ENCODE data around the gene FBL.
"Not testable (repeated sequence)": the region's sequence is repeated elsewhere in the genome, so short reads cannot be mapped to it uniquely, and the experiment has no call there.

FBL gene

DNA sequence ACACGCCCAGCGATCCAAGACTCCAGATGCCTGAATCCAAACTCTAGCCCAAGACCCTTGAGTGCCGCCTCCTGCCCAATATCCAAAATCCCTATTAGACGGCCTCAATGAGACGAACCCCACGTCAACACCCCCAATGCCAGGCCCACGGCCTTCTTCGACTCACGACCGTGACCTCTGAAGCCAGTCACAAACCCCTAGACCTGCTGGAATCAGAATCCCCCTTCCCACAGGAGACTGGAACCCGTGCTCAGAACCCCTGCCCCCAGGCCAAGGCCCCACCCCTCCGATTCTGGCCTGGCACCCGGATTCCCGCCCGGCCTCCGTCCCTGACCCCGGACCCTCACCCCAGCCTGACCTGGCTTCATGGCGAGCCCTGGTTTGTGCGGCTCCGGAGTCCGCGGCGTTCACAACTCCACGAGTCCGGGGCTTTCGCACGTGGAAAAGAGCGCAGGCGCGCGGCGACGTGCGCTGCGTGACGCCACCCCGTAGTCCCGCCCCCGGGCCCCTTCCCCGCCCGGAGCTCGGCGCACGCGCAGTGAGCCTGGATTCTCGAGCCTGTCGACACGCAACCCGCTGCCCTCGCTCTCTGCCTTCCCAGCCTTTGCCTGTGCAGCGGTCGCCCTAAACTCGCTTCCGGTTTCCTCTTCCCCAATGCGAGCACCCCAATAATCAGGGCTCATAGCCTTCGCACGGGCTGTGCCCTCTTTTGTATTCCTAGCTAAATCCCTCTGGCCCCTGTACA lies at the start of gene FBL:
Gene FBL (minus strand): TSS at position 447 of the 745 bp plus-strand sequence. CDS start 79 bp downstream, at position 368.
- Mint-ChIP-seq H3K9me3 (no peaks in the 10 kb centered on the region), H3K4me1 (peaks cover 52% of the 10 kb centered on the region), H3K36me3 (ENCODE audit: low read depth) (no peaks in the 10 kb centered on the region), H3K4me3 (peak within 1 kb of the TSS; percentile 96), H3K27ac (peak within 1 kb of the TSS; percentile 95), H3K27me3 (ENCODE audit: low read depth, poor library complexity) (peaks cover 5% of the 10 kb centered on the region)
- peak; percentile 99 for DNase-seq
- no peak for TF ChIP-seq CTCF (IDR thresholded peaks at IDR 0.05)

DNA sequence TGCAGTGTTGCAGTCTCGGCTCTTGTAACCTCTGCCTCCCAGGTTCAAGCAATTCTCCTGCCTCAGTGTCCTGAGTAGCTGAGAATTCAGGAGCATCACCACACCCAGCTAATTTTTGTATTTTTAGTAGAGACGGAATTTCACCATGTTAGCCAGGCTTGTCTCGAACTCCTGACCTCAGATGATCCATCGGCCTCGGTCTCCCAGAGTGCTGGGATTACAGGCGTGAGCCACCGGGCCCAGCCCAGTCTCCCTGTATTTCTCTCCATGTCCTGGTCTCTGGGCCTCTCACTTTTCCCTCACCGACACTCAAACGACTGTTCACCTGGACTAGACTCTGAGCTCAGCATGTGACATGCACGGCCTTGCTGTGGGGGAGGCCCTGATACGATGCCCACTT lies 48.9 kb upstream of the FBL start:
- H3K36me3 Mint-ChIP-seq (ENCODE audit: low read depth); H3K9me3 Mint-ChIP-seq; H3K27ac Mint-ChIP-seq; H3K4me3 Mint-ChIP-seq; DNase-seq: not testable (repeated sequence)
- Mint-ChIP-seq H3K4me1 (peaks cover 13% of the 10 kb centered on the region), H3K27me3 (ENCODE audit: low read depth, poor library complexity) (peaks cover 17% of the 10 kb centered on the region)

DNA sequence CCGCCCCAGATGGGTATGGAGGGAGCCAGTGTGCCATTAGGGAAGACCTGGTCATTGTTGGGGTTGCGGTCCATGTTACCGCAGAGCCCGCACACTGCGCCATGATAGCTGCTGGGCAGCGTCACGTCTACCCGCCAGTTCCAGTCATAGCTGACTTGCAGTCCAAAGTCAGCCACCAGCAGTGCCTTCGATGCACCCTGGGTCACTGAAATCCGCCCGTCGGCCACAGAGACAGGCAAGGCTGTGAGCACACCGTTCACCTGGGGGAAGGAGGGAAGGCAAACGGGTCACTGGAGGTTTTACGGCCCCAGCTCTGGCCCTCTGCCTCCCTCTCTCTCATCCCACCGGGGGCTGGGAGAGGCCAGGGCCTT lies 48.0 kb upstream of the FBL start:
- not testable (repeated sequence) for H3K9me3 Mint-ChIP-seq; DNase-seq; H3K27ac Mint-ChIP-seq; H3K4me3 Mint-ChIP-seq; H3K36me3 Mint-ChIP-seq (ENCODE audit: low read depth)
- H3K4me1 Mint-ChIP-seq: peaks cover 13% of the 10 kb centered on the region
- peaks cover 17% of the 10 kb centered on the region for H3K27me3 Mint-ChIP-seq (ENCODE audit: low read depth, poor library complexity)

DNA sequence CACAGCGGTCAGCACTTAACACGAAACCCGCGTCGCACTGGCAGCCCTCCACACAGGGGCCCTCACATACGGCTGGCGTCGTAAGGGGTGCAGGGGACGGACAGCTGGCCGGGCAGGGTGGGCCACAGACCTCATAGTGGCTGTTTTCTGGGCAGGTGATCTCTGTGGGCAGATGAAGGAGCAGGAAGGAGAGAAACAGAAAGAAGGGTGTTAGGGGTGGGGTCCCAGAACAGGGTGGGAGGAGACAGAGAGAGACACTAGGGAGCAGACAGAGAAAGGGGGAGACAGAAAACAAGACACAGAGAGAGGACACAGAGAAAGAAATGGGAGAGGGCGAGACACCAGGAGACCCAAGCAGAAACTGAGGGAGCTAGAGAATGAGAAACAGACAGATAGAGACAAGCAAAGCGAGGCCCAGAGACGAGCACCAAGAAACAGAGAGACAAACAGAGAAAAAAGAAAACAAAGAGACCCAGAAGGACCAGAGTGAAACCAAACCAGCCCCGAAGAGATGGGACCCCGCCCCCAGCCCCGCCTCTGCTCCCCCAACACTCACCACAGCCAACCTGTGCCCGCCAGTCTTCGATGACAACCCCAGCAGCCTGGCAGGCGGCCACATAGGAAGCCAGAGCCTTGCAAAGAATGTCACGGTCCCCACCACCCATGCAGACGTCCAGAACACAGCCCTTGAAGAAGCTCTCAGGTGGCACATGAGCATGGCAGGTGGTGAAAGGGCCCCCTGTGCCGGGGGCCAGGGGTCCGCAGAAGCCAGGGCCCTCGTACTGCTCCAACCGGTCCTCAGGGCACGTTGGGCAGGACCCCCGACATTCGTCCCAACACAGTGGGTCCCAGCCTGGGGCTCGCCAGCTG lies 47.4 kb upstream of the FBL start:
- not testable (repeated sequence) for DNase-seq; H3K36me3 Mint-ChIP-seq (ENCODE audit: low read depth); H3K4me3 Mint-ChIP-seq; H3K9me3 Mint-ChIP-seq
- Mint-ChIP-seq H3K27ac (peak overlapping the region; percentile 43), H3K4me1 (peaks cover 13% of the 10 kb centered on the region), H3K27me3 (ENCODE audit: low read depth, poor library complexity) (peaks cover 17% of the 10 kb centered on the region)

- peaks cover 13% of the 10 kb centered on the region for H3K4me1 Mint-ChIP-seq
- peaks cover 17% of the 10 kb centered on the region for H3K27me3 Mint-ChIP-seq (ENCODE audit: low read depth, poor library complexity)
- H3K4me3 Mint-ChIP-seq; H3K9me3 Mint-ChIP-seq; H3K27ac Mint-ChIP-seq; H3K36me3 Mint-ChIP-seq (ENCODE audit: low read depth); DNase-seq: not testable (repeated sequence)
Observed at GRCh38 chr19:39892506-39892902, 46.3 kb upstream of the FBL start.

GRCh38 chr19:39891660-39892505 lies 45.7 kb upstream of the FBL start:
- H3K27me3 Mint-ChIP-seq (ENCODE audit: low read depth, poor library complexity): peaks cover 17% of the 10 kb centered on the region
- H3K4me1 Mint-ChIP-seq: peaks cover 13% of the 10 kb centered on the region
- H3K36me3 Mint-ChIP-seq (ENCODE audit: low read depth); H3K4me3 Mint-ChIP-seq; H3K9me3 Mint-ChIP-seq; H3K27ac Mint-ChIP-seq; DNase-seq: not testable (repeated sequence)

GRCh38 chr19:39890755-39891551 lies 44.8 kb upstream of the FBL start:
- Mint-ChIP-seq H3K27ac (no peak overlapping the region), H3K4me3 (no peak overlapping the region), H3K4me1 (peaks cover 13% of the 10 kb centered on the region), H3K27me3 (ENCODE audit: low read depth, poor library complexity) (peaks cover 17% of the 10 kb centered on the region), H3K36me3 (ENCODE audit: low read depth) (no peaks in the 10 kb centered on the region), H3K9me3 (no peaks in the 10 kb centered on the region)
- no peak for DNase-seq
- no peak for TF ChIP-seq CTCF (IDR thresholded peaks at IDR 0.05)

DNA sequence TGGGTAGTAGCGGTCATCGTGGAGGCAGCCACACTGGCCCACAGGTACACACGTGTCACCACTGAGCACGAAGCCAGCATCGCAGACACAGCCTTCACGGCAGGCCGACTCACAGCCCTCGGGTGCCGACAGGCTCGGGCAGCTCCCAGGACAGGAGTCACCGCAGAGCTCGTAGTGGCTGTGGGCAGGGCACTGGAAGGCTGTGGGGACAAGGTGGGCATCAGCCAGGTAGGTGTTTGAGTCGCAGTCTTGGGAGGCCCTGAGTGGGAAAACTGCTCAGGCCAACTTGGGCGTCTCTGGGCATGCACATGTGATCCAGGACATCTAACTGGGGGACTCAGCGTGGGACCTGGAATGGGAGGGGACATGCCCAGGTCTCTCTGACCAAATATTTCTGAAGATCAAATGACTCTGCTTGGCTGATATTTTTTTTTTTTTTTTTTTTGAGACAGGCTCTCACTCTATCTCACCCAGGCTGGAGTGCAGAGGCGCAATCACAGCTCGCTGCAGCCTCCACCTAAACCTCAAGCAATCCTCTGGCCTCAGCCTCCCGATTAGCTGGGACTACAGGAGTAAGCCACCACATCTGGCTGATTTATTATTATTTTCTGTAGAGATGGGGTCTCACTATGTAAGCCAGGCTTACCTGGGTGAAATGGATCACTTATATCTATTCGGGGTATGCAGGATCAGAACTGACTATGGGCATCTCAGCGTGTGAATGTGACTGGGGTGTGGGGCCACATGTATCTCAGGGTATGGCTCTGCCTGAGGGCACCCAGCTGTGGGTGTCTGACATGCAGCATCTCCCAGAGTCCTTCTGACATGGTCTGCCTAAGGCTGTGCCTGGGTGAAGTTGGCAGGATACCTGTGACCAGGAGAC lies 43.9 kb upstream of the FBL start:
- not testable (repeated sequence) for H3K27ac Mint-ChIP-seq; H3K9me3 Mint-ChIP-seq; H3K36me3 Mint-ChIP-seq (ENCODE audit: low read depth); DNase-seq; H3K4me3 Mint-ChIP-seq
- Mint-ChIP-seq H3K4me1 (peaks cover 13% of the 10 kb centered on the region), H3K27me3 (ENCODE audit: low read depth, poor library complexity) (peaks cover 17% of the 10 kb centered on the region)

GRCh38 chr19:39887456-39887951 lies 41.3 kb upstream of the FBL start:
- DNase-seq; H3K27ac Mint-ChIP-seq; H3K4me3 Mint-ChIP-seq; H3K9me3 Mint-ChIP-seq; H3K4me1 Mint-ChIP-seq; H3K36me3 Mint-ChIP-seq (ENCODE audit: low read depth): not testable (repeated sequence)
- H3K27me3 Mint-ChIP-seq (ENCODE audit: low read depth, poor library complexity): peaks cover 14% of the 10 kb centered on the region

GRCh38 chr19:39885821-39886554 lies 39.8 kb upstream of the FBL start:
- H3K4me1 Mint-ChIP-seq; H3K27me3 Mint-ChIP-seq (ENCODE audit: low read depth, poor library complexity); DNase-seq; H3K36me3 Mint-ChIP-seq (ENCODE audit: low read depth); H3K4me3 Mint-ChIP-seq; H3K9me3 Mint-ChIP-seq; H3K27ac Mint-ChIP-seq: not testable (repeated sequence)

All from nephron progenitor cell (in vitro differentiated cells).